SK-N-SH (cell line): Measurements from ENCODE around the gene CALHM5. TPM values are rescaled to one million over a fixed set of nuclear protein-coding genes. Genes with fewer than 3 reads are reported as not detected.

Experiments
- CTCF ChIA-PET: fragments of 300-600, 350-600 bp; formaldehyde crosslinking; extraction: SDS; loops from one replicate; lab custom pipeline; 2021; lab: Yijun Ruan, JAX
- POLR2A ChIA-PET: fragments of 350-600 bp; sonication (Branson Sonifier 250); formaldehyde crosslinking; extraction: SDS; loops from one replicate; lab custom pipeline; 2020; ENCODE audit warnings: antibody characterized with exemption, inconsistent platforms; lab: Yijun Ruan, JAX
- DNase-seq: peaks from one replicate; pipeline ENCODE4 v3.0.0; 2012
- H2AFZ ChIP-seq: fragments of 200-600 bp; sonication (generic); 2 replicates; pipeline ENCODE4 v1.8.1; 2016; ENCODE audit warnings: antibody characterized with exemption, mild to moderate bottlenecking, low read depth
- H3F3A ChIP-seq: fragments of 200-600 bp; sonication (generic); replicated peaks from 2 replicates; pipeline ENCODE3; 2016; ENCODE audit warnings: antibody characterized with exemption, mild to moderate bottlenecking; ENCODE audit not compliant: insufficient read depth
- H3K27ac ChIP-seq, 2 experiments: fragments of 200-500 bp in 1 of 2; fragments of 200-600 bp in 1 of 2; sonication (Bioruptor generic) in 1 of 2; sonication (generic), shearing (Covaris generic) in 1 of 2; 2 replicates each; pipeline versions ENCODE4 v1.5.1 to v1.6.1; 2014 to 2016; ENCODE audit warnings: low read depth in 2 of 2, inconsistent platforms in 1 of 2, low read length in 1 of 2, mild to moderate bottlenecking in 1 of 2, mixed read lengths in 1 of 2
- H3K27me3 ChIP-seq: fragments of 200-600 bp; sonication (generic), shearing (Covaris generic); 2 replicates; pipeline ENCODE4 v1.6.1; 2016; ENCODE audit warnings: mixed run types; ENCODE audit not compliant: insufficient read depth
- H3K36me3 ChIP-seq, 2 experiments: fragments of 200-500 bp in 1 of 2; fragments of 200-600 bp in 1 of 2; sonication (Bioruptor generic) in 1 of 2; sonication (generic) in 1 of 2; replicated peaks in 1 of 2; 2 replicates each; pipeline versions ENCODE3 to v1.5.1; 2014 to 2016; ENCODE audit warnings: low read length in 1 of 2, mild to moderate bottlenecking in 1 of 2; ENCODE audit not compliant: insufficient read depth in 2 of 2, control insufficient read depth in 1 of 2
- H3K4me1 ChIP-seq, 2 experiments: fragments of 200-500 bp in 1 of 2; fragments of 200-600 bp in 1 of 2; sonication (Bioruptor generic) in 1 of 2; sonication (generic), shearing (Covaris generic) in 1 of 2; 2 replicates each; pipeline versions ENCODE4 v1.5.1 to v1.6.1; 2014 to 2016; ENCODE audit warnings: low read depth in 1 of 2, low read length in 1 of 2, mixed run types in 1 of 2; ENCODE audit not compliant: insufficient read depth in 2 of 2, control insufficient read depth in 1 of 2
- H3K4me2 ChIP-seq: fragments of 200-600 bp; sonication (generic), shearing (Covaris generic); 2 replicates; pipeline ENCODE4 v1.6.1; 2017; ENCODE audit warnings: mixed run types
- H3K4me3 ChIP-seq, 2 experiments: fragments of 200-500 bp in 1 of 2; fragments of 200-600 bp in 1 of 2; sonication (Bioruptor generic) in 1 of 2; sonication (generic), shearing (Covaris generic) in 1 of 2; 2 replicates each; pipeline versions ENCODE4 v1.5.1 to v1.8.1; 2014 to 2016; ENCODE audit warnings: low read depth in 2 of 2, inconsistent platforms in 1 of 2, low read length in 1 of 2, mild to moderate bottlenecking in 1 of 2, mixed read lengths in 1 of 2, moderate library complexity in 1 of 2
- H3K79me2 ChIP-seq: fragments of 200-600 bp; sonication (generic); 2 replicates; pipeline ENCODE4 v1.8.1; 2017; ENCODE audit warnings: mild to moderate bottlenecking; ENCODE audit not compliant: insufficient read depth
- H3K9ac ChIP-seq: fragments of 200-600 bp; sonication (generic); 2 replicates; pipeline ENCODE4 v1.6.1; 2017; ENCODE audit warnings: mixed run types
- H3K9me2 ChIP-seq: fragments of 200-600 bp; sonication (generic); 2 replicates; pipeline ENCODE4 v1.6.1; 2017; ENCODE audit warnings: mixed run types
- H3K9me3 ChIP-seq: fragments of 200-600 bp; sonication (generic); 2 replicates; pipeline ENCODE4 v1.6.1; 2017; ENCODE audit warnings: mixed run types, mild to moderate bottlenecking, moderate library complexity
- H4K20me1 ChIP-seq: fragments of 200-600 bp; sonication (generic); 2 replicates; pipeline ENCODE4 v1.6.1; 2017; ENCODE audit warnings: mild to moderate bottlenecking, mixed run types; ENCODE audit not compliant: insufficient read depth
- FOXM1 ChIP-seq: IDR thresholded peaks from 2 replicates; pipeline ENCODE4 v1.4.0; 2012; ENCODE audit warnings: low read depth, mild to moderate bottlenecking
- GATA2 ChIP-seq: sonication (generic); formaldehyde crosslinking; IDR thresholded peaks from 2 replicates; pipeline ENCODE4 v1.5.0; 2020; ENCODE audit warnings: mild to moderate bottlenecking, missing genetic modification reagents
- MXI1 ChIP-seq: IDR thresholded peaks from 2 replicates; pipeline ENCODE4 v1.6.1; 2012; ENCODE audit warnings: mild to moderate bottlenecking, low read depth, low read length, improper control_type of control experiment
- NFIC ChIP-seq: IDR thresholded peaks from 2 replicates; pipeline ENCODE4 v1.4.0; 2012; ENCODE audit warnings: borderline replicate concordance
- NRF1 ChIP-seq: IDR thresholded peaks from 2 replicates; pipeline ENCODE4 v1.6.1; 2012; ENCODE audit warnings: low read depth, mild to moderate bottlenecking, low read length
- POLR2AphosphoS5 ChIP-seq: IDR thresholded peaks from 2 replicates; pipeline ENCODE4 v1.6.1; 2012; ENCODE audit warnings: low read depth, low read length
- RFX5 ChIP-seq: IDR thresholded peaks from 2 replicates; pipeline ENCODE4 v1.6.1; 2012; ENCODE audit warnings: mild to moderate bottlenecking, improper control_type of control experiment, low read length
- SIN3A ChIP-seq: IDR thresholded peaks from 2 replicates; pipeline ENCODE4 v1.6.1; 2012; ENCODE audit warnings: low read depth, mild to moderate bottlenecking, low read length, moderate library complexity, borderline replicate concordance
- TCF12 ChIP-seq: IDR thresholded peaks from 2 replicates; pipeline ENCODE4 v1.4.0; 2012
- WGBS: methylation state at CpG from one replicate; pipeline ENCODE4 v1.1.6; 2017; ENCODE audit warnings: low lambda C conversion rate; 5-methylcytosine and 5-hydroxymethylcytosine counted together
- polyA plus RNA-seq, 3 experiments: library from polyadenylated mRNA; depleted of rRNA; stranded (reverse); fragments of >200 nt; gene quantifications; 2 replicates each; pipeline ENCODE4 v1.2.3, GENCODE V29; 2012
- TF ChIP-seq, protein P1 (sequence below): IDR thresholded peaks from 2 replicates; pipeline ENCODE4 v1.4.0; 2012; ENCODE audit warnings: low read depth, borderline replicate concordance

Gene CALHM5
- polyA plus RNA-seq, 1 of the 3 experiments (the other 2 are of a cell fraction) = 0.38 TPM

DNA sequence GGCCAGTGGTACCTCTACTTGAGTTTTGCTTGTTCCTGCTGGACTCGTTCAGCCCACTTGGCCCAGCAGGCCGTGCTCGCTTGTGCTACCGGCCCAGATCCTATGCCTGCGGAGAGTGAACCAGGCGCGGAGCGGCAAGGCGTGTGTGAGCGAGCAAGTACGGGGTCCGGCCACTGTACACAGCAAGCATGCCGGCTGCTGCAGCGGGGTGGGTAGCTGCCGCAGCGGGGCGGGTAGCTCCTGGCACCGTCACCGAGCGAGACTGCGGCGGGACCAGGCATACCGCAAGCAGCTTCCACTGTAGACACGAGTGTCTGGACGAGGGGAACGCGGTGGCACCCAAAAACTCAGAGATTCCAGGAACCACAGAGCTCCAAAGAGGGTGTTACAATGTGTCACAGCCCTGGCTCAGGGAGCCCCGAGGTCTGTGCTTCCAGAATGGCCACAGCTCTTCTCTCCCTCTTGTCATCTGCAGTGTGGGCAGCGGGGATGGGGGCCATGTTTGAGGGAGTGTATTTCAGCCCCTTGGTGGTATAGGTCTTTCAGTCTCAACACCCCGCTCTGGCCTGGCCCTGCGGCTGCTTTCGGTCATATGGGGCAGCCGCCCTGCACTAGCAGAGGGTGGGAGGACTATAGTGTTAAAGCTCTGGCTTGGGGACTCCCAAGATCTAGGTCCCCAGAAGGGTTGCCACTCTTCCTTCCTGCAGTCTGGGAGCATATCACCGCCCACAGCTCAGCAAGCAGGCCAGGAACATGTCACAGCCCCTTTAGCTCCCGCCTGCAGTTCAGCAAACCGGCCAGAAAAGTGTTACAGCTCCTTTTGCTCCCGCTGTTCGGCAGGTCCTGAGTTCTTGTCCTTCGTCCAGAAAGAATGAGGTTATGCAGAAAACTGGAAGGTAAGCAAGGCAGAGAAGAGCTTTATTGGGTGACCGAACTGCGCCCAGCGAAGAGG, 53.8 kb downstream of the CALHM5 start:
- POLR2A ChIA-PET = no interaction called here
- H3K27me3 ChIP-seq = no peaks in the 10 kb centered on the region
- DNase-seq = no peak
- no peak overlapping the region for H2AFZ ChIP-seq
- no peak overlapping the region for H3K4me2 ChIP-seq
- no peak overlapping the region for H3K4me3 ChIP-seq
- H3K9me3 ChIP-seq = no peaks in the 10 kb centered on the region
- TF ChIP-seq SIN3A (no peak), GATA2 (CRISPR knock-in tag) (no peak), POLR2AphosphoS5 (no peak), FOXM1 (no peak), RFX5 (no peak), NRF1 (no peak)
- TF ChIP-seq, protein P1, sequence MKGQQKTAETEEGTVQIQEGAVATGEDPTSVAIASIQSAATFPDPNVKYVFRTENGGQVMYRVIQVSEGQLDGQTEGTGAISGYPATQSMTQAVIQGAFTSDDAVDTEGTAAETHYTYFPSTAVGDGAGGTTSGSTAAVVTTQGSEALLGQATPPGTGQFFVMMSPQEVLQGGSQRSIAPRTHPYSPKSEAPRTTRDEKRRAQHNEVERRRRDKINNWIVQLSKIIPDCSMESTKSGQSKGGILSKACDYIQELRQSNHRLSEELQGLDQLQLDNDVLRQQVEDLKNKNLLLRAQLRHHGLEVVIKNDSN = no peak
- no peak overlapping the region for H3K9ac ChIP-seq
- H3K27ac ChIP-seq = no peak overlapping the region
- no peaks in the 10 kb centered on the region for H4K20me1 ChIP-seq
- no peaks in the 10 kb centered on the region for H3K9me2 ChIP-seq
- H3F3A ChIP-seq = peaks cover 7% of the 10 kb centered on the region
- CTCF ChIA-PET = interaction anchor here (1.0 to 4.9 kb wide), 6 partner anchors 16 to 347 kb away, joined by 3 to 38 read pairs (median 4); no protein-coding TSS in a partner anchor
- H3K36me3 ChIP-seq = no peaks in the 10 kb centered on the region
- WGBS = 87% methylated on average over 32 of the region's 42 CpGs
- H3K4me1 ChIP-seq = peaks cover 2 to 5% of the 10 kb centered on the region in 2 experiments; a peak in 3 of 4 replicates
- H3K79me2 ChIP-seq = peaks cover 10% of the 10 kb centered on the region

DNA sequence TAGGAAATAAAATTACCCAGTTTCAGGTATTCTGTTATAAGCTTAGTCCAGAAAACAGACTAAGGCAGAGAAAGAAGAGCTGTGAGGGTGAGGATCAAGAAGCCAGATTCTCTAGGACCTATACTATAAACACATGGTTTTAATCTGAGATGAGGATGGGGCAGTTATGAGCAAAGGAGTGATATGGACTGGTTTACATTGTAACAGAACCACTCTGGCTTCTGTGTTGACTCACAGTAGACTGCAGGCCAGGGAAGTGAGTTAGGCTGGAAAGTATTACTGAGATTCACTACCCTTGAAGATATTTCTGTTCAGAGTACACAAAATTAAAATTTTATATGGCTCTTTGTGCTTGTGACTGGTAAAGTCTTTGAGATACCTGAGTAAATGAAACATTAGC, 56.7 kb downstream of the CALHM5 start:
- DNase-seq = no peak
- no peaks in the 10 kb centered on the region for H4K20me1 ChIP-seq
- no peaks in the 10 kb centered on the region for H3K9me3 ChIP-seq
- H3K27me3 ChIP-seq = no peaks in the 10 kb centered on the region
- peaks cover 4 to 6% of the 10 kb centered on the region in 2 experiments; a peak in 3 of 4 replicates for H3K4me1 ChIP-seq
- H3K9me2 ChIP-seq = no peaks in the 10 kb centered on the region
- no peak overlapping the region for H3K9ac ChIP-seq
- H2AFZ ChIP-seq = no peak overlapping the region
- H3K4me2 ChIP-seq = no peak overlapping the region
- no peak overlapping the region for H3K27ac ChIP-seq
- ChIA-PET CTCF (interaction anchor here (1.0 to 5.4 kb wide), 2 partner anchors 77 to 299 kb away, joined by 3 to 26 read pairs; no protein-coding TSS in a partner anchor), POLR2A (no interaction called here)
- peaks cover 11% of the 10 kb centered on the region for H3F3A ChIP-seq
- H3K4me3 ChIP-seq = no peak overlapping the region
- H3K79me2 ChIP-seq = peaks cover 35% of the 10 kb centered on the region
- H3K36me3 ChIP-seq = no peaks in the 10 kb centered on the region
- TF ChIP-seq MXI1 (no peak), NFIC (no peak), NRF1 (no peak), FOXM1 (no peak), TCF12 (peak; percentile 65)
